GM12874 (cell line): ENCODE results near the gene NELL1.

ENCODE experiments used
- TF ChIP-seq, protein P1 (sequence below): IDR thresholded peaks from 2 replicates; pipeline ENCODE4 v1.5.1; 2011; ENCODE audit warnings: low read depth, mild to moderate bottlenecking, control low read depth, low read length, moderate library complexity; ENCODE audit not compliant: insufficient read depth

The NELL1 gene

GRCh38 chr11:21602699-21603098 is 933.3 kb downstream of the NELL1 start:
- TF ChIP-seq, protein P1, sequence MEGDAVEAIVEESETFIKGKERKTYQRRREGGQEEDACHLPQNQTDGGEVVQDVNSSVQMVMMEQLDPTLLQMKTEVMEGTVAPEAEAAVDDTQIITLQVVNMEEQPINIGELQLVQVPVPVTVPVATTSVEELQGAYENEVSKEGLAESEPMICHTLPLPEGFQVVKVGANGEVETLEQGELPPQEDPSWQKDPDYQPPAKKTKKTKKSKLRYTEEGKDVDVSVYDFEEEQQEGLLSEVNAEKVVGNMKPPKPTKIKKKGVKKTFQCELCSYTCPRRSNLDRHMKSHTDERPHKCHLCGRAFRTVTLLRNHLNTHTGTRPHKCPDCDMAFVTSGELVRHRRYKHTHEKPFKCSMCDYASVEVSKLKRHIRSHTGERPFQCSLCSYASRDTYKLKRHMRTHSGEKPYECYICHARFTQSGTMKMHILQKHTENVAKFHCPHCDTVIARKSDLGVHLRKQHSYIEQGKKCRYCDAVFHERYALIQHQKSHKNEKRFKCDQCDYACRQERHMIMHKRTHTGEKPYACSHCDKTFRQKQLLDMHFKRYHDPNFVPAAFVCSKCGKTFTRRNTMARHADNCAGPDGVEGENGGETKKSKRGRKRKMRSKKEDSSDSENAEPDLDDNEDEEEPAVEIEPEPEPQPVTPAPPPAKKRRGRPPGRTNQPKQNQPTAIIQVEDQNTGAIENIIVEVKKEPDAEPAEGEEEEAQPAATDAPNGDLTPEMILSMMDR = no peak

GRCh38 chr11:21603886-21604285 is 934.5 kb downstream of the NELL1 start:
- TF ChIP-seq, protein P1 = no peak

DNA sequence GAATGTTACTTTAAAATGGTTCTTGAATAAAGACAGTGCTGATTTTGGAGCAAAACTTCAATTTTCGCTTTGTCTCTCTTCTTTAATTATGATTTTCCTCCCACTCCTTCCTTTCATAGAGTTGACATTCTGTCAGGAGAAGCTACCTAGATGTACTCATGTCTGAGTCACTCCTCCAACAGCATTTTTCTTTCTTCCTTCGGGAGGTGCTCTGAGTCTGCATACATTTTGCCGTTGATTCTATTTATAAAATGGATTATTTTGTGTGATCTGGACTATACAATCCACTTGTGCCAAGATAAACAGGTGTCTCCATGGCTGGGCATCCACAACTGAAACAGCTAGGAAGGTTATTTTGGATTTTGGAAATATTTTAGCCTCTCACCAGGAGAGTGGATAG is 935.2 kb downstream of the NELL1 start:
- TF ChIP-seq, protein P1 = no peak

DNA sequence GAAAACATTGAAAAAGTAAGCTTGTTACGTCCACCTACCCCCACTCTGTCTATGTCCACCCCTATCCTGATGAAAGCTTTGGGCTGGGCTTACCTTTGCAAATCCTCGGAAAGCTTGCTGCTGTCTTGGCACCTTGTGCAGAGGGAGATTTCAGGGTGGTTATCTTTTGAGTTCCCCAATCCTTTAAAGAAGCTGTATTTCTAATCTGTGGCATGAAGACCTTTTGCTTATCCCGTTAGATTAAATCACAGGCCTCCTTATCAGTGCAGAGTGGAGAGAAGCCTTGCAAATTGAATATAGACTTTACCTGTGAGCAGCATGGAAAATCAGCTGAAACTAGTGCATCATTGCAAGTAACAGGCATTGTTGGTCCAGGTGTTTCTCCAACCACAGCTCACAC is 942.9 kb downstream of the NELL1 start:
- TF ChIP-seq, protein P1 = no peak

DNA sequence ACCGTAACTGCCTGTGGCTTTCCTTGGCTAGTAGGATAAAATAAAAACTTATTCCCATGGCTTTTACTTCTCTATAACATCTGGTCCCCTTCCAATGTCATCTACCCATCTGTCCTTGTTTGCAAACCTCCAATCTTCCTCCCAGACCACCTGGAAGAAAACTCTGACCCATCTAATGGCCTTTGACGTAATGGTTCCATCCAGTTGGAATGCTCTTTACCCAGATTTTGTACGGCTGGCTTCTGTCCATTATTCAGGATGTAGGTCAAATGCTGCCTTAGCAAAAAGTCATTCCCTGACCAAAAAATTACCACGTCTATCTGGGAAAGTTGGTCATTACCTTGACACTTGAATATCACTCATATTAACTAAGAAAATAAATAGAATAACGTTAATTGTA is 945.6 kb downstream of the NELL1 start:
- TF ChIP-seq, protein P1 = no peak

DNA sequence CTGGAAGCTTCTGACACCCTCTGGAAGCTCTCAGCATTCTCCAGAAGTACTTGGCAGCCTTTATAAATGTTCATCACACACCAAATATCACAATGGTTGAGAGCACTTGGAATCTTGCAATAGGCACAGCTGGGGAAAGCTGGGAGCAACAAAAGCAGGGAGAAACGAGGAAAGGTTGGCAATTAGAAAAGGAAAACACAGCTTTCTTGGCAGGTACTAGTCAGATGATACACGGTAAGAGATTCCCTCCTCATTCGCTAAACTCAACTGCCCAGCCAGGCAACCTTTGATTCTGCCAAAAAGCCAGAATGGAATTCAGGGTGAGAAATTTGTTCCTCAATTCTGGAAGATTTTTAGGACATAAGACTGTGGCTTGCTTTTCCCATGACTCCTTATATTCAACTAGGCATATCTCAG is 946.6 kb downstream of the NELL1 start:
- TF ChIP-seq, protein P1 = no peak

- TF ChIP-seq, protein P1 = no peak
Observed at GRCh38 chr11:21622566-21622965, 953.2 kb downstream of the NELL1 start.

GRCh38 chr11:21622995-21623394 is 953.6 kb downstream of the NELL1 start:
- TF ChIP-seq, protein P1 = no peak
